Body of pancreas (tissue), 4 donors: ENCODE results near the gene ROPN1B.
"Not testable (repeated sequence)": the region's sequence is repeated elsewhere in the genome, so short reads cannot be mapped to it uniquely, and the experiment has no call there.

Experiments used
- POLR2A ChIP-seq, 3 donors: fragments of 450-650 bp; IDR thresholded peaks; one replicate each; pipeline ENCODE4 v1.6.1; 2016; ENCODE audit warnings: antibody characterized with exemption in 3 of 3, mild to moderate bottlenecking in 2 of 3
- TF ChIP-seq, protein P1 (sequence below), 7 experiments: fragments of 450-650 bp in 4 of 7; fragments of 200-600 bp in 3 of 7; sonication (generic) in 3 of 7; IDR thresholded peaks; one replicate each; pipeline ENCODE4 v1.5.1; 2016 to 2019; ENCODE audit warnings: antibody characterized with exemption in 7 of 7

DNA sequence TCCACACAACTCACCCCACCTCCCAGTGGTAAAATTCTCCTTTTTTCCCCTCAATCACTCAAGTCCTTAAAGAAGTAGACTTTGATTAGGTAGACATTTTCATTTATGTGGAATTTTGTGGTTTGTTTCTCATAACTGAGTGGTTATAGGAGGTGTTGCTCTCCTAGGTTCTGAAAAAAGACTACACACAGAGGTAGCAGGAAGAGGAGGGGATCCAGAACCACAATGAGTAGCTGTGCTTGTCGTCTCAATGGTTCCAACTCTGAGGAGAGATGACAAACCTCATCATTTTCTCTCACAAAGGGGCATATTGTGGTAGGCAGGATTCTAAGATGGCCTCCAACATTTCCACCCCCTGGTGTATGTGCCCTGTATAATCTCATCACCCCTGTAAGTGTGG, 5.1 kb upstream of the ROPN1B start:
- TF ChIP-seq, protein P1, sequence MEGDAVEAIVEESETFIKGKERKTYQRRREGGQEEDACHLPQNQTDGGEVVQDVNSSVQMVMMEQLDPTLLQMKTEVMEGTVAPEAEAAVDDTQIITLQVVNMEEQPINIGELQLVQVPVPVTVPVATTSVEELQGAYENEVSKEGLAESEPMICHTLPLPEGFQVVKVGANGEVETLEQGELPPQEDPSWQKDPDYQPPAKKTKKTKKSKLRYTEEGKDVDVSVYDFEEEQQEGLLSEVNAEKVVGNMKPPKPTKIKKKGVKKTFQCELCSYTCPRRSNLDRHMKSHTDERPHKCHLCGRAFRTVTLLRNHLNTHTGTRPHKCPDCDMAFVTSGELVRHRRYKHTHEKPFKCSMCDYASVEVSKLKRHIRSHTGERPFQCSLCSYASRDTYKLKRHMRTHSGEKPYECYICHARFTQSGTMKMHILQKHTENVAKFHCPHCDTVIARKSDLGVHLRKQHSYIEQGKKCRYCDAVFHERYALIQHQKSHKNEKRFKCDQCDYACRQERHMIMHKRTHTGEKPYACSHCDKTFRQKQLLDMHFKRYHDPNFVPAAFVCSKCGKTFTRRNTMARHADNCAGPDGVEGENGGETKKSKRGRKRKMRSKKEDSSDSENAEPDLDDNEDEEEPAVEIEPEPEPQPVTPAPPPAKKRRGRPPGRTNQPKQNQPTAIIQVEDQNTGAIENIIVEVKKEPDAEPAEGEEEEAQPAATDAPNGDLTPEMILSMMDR (IDR thresholded peaks at IDR 0.05), result not testable (repeated sequence)
- TF ChIP-seq POLR2A (IDR thresholded peaks at IDR 0.05), result not testable (repeated sequence)
